Progenitor cell of endocrine pancreas (in vitro differentiated cells): ENCODE data around the gene BEGAIN. TPM values are rescaled to one million over a fixed set of nuclear protein-coding genes. Genes with fewer than 3 reads are reported as not detected.
A peak's percentile ranks its signal among the peaks of the same experiment; 100 is the strongest.

Source experiments
- DNase-seq: peaks from one replicate; pipeline ENCODE4 v3.0.0; 2021; ENCODE audit warnings: low spot score; ENCODE audit not compliant: unreplicated experiment
- H3K27ac Mint-ChIP-seq: 2 replicates; pipeline ENCODE4 v1.8.0; 2021; ENCODE audit warnings: mild to moderate bottlenecking, moderate library complexity, mixed read lengths
- H3K27me3 Mint-ChIP-seq: 2 replicates; pipeline ENCODE4 v1.8.0; 2021; ENCODE audit warnings: mixed read lengths
- H3K36me3 Mint-ChIP-seq: 2 replicates; pipeline ENCODE4 v1.8.0; 2022; ENCODE audit warnings: mixed read lengths; ENCODE audit not compliant: insufficient read depth
- H3K4me1 Mint-ChIP-seq: 2 replicates; pipeline ENCODE4 v1.8.0; 2021; ENCODE audit warnings: low read depth, mixed read lengths
- H3K4me3 Mint-ChIP-seq: 2 replicates; pipeline ENCODE4 v1.8.0; 2021; ENCODE audit warnings: low read depth, mild to moderate bottlenecking, moderate library complexity, mixed read lengths
- H3K9me3 Mint-ChIP-seq: 2 replicates; pipeline ENCODE4 v1.8.0; 2021; ENCODE audit warnings: low read depth, mixed read lengths
- total RNA-seq: library from RNA; stranded (reverse); gene quantifications from 2 replicates; pipeline ENCODE4 v1.2.1, GENCODE V29; 2021
- TF ChIP-seq, protein P1 (sequence below): fragments of 200-600 bp; sonication (generic); IDR thresholded peaks from one replicate; pipeline ENCODE4 v1.5.0; 2021; ENCODE audit warnings: antibody characterized with exemption, mild to moderate bottlenecking; ENCODE audit not compliant: unreplicated experiment

Gene BEGAIN
- total RNA-seq, 1 donor from 2014 or later: 0.65 TPM

DNA sequence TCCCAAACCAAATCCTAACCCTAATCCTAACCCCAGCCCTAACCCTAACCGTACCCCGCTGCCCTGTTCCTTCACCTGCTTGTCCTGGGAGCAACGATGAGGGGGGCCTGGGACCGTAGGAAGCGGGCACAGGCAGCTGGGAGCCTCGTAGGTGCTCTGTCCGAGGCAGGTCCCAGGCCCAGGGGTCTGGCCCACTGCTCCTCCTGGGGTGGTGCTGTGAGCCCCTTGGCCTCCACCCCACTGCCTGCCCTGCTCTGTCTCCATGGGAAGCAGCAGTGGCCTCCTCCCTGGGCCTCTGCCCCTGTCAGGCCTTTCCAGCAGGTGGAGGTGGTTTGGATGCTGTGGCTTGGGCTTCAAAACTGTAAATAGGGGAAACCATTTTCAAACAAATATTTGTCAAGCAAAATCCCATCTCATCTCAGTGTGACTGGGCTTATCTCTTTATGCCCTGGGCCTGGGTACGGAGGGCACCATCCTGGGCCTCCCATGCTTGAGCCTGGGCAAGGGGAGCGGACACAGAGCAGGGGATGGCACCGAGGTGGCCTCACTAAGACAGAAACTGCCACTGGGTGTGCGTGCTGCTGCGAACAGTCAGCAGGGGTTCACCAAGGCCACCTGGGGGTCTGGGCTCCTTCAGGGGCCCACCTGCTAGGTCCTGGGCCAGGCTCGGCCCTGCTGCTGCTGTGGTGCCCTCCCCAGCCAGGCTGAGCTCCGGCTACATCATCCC is 3.7 kb upstream of the BEGAIN start:
- H3K27me3 Mint-ChIP-seq: peaks cover 66% of the 10 kb centered on the region
- no peaks in the 10 kb centered on the region for H3K4me1 Mint-ChIP-seq
- no peak overlapping the region for H3K4me3 Mint-ChIP-seq
- TF ChIP-seq, protein P1, sequence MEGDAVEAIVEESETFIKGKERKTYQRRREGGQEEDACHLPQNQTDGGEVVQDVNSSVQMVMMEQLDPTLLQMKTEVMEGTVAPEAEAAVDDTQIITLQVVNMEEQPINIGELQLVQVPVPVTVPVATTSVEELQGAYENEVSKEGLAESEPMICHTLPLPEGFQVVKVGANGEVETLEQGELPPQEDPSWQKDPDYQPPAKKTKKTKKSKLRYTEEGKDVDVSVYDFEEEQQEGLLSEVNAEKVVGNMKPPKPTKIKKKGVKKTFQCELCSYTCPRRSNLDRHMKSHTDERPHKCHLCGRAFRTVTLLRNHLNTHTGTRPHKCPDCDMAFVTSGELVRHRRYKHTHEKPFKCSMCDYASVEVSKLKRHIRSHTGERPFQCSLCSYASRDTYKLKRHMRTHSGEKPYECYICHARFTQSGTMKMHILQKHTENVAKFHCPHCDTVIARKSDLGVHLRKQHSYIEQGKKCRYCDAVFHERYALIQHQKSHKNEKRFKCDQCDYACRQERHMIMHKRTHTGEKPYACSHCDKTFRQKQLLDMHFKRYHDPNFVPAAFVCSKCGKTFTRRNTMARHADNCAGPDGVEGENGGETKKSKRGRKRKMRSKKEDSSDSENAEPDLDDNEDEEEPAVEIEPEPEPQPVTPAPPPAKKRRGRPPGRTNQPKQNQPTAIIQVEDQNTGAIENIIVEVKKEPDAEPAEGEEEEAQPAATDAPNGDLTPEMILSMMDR: no peak
- DNase-seq: no peak
- H3K27ac Mint-ChIP-seq: no peak overlapping the region
- H3K36me3 Mint-ChIP-seq: no peaks in the 10 kb centered on the region
- no peaks in the 10 kb centered on the region for H3K9me3 Mint-ChIP-seq

DNA sequence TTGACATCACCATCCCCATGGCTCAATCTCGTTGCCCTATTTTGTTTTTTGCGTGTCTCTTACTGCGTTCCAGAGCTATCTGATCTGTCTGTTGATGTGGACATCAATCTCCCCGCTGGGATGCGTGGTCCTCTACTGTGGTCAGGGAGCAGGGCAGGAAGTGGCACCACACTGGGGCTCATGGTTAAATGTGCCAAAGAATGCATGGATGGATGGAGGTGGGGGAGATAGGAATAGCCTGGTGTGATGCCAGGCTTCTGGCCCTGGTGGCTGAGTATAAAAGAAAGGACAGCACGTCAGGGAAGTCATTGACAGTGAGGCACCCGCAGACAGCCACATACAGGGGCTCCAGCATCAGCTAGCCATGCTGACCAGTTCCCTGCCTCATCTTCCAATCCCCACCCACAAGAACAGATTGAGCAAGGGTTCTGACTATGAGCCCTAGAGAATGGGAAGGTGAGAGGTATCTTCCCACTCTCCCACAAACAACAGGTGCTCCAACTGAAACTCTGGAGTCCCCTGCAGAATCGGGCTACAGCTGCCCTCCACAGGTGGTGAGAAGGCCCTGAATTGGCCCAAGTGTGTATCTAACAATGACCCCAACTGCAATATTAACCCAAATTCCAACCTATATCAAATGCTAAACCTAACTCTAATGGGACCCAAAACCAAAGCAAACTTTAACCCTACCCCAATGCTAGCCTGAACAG is 2.7 kb upstream of the BEGAIN start:
- Mint-ChIP-seq H3K36me3 (no peaks in the 10 kb centered on the region), H3K4me3 (no peak overlapping the region), H3K27me3 (peaks cover 66% of the 10 kb centered on the region), H3K9me3 (no peaks in the 10 kb centered on the region), H3K4me1 (no peaks in the 10 kb centered on the region), H3K27ac (no peak overlapping the region)
- TF ChIP-seq, protein P1: no peak
- DNase-seq: no peak

DNA sequence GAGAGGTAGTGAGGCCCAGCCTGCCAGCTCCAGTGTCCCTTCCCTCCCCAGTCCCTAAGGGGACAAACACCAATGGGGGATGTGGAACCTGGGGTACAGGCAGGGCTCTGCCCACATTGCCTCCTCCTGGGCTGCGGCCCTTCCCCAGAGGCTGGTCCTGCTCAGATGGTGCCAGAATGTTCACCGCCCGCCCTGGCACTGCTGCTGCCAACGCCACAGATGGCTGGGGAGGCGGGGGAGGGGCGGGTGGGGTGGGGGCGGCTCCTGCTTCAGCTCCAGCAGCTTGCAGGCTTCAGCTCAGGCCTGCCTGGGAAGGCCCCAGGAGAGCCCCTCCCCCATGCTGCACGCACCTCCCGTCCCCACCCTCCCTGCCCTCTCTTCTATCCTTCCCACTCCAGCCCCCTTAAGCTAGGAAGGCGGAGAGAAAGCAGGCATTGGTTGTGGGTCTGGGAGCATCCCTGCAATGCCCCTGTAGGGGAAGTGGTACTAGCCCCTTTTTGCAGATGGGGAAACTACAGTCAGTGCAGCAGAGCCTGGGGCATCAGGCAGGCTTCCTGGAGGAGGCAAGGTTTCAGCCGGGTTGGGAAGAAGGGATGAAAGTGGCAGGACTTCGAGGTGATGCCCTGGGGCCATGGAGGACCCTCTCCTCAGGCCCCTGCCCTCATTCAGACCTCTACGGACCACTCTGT is 2.0 kb upstream of the BEGAIN start:
- Mint-ChIP-seq H3K27me3 (peaks cover 71% of the 10 kb centered on the region), H3K4me1 (no peaks in the 10 kb centered on the region), H3K4me3 (no peak overlapping the region), H3K27ac (no peak overlapping the region), H3K36me3 (no peaks in the 10 kb centered on the region), H3K9me3 (no peaks in the 10 kb centered on the region)
- no peak for DNase-seq
- TF ChIP-seq, protein P1: no peak

DNA sequence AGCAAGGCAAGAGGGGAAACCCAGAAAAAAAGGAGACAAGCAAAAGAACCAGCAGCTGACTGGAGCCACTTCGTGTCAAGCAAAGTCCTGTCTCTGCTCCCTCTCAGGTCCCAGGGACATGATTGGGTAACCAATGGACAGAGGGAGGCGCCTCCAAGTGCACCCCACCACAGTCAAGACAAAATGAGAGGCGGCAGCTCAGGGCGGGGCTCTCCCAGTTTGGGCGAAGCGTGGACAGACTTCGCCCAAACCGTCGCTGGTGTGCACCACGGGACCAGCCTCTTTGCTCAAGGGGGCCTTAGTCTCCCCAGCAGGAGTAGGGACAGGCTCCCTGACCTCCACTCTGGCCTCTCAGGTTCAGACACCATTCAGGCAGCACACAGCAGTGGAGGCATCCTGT is 1.5 kb upstream of the BEGAIN start:
- no peaks in the 10 kb centered on the region for H3K4me1 Mint-ChIP-seq
- no peaks in the 10 kb centered on the region for H3K36me3 Mint-ChIP-seq
- H3K27ac Mint-ChIP-seq: no peak overlapping the region
- peak overlapping the region; percentile 64 for H3K4me3 Mint-ChIP-seq
- DNase-seq: no peak
- H3K27me3 Mint-ChIP-seq: peaks cover 71% of the 10 kb centered on the region
- no peaks in the 10 kb centered on the region for H3K9me3 Mint-ChIP-seq
- TF ChIP-seq, protein P1: no peak

DNA sequence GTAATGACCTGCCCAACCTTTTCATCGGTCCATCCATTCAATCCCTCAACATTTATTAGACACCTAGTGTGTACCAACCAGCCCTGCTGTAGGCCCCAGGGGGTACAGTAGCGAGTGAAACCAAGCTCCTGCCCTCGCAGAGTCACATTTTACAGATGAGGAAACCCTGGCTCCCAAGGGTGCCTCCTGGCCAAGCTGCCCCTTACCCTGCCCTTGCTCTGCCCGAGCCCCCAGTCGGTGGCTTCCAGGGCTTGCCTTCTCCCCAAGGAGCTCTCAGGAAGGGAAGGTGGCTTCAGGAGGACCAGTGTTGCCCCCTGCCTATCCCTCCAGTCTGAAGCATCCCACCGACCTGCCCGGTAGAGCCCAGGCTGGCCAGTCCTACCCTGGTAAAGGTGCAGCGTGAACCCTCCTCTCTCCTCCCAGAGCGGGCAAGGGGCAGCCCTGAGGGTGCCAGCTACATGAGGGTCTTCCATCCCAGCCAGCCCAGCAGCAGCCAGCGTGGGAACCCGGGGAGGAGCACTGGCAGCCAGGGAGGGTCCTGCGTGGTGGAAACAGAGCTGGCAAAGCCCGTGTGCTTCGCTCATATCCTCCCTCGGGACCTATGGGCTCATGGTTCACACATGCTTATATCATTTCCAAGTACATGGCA is 670 bp upstream of the BEGAIN start:
- Mint-ChIP-seq H3K4me1 (no peaks in the 10 kb centered on the region), H3K27me3 (peaks cover 75% of the 10 kb centered on the region), H3K9me3 (no peaks in the 10 kb centered on the region), H3K36me3 (no peaks in the 10 kb centered on the region), H3K27ac (no peak overlapping the region), H3K4me3 (peak overlapping the region; percentile 64)
- no peak for DNase-seq
- TF ChIP-seq, protein P1: no peak
